ENCODE measurements around the gene AFM.

The AFM gene

DNA sequence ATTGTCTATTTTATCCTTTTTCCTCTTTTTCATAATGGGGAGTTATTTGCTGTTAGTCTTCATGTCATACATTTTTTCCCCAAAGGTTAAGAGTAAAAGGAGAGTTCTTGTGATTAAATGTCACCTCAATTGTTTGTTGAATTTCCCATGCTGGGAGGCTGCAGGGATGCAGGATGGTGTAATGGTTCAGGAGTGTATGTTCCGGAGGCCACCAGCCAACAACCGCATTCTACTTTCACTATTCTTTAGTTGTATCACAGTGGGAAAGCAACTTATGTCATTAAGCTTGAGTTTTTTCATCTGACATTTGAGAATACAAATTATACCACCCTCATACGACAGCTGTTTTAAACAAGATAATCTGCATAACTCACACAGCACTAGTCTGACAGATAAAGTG, 30.1 kb upstream of the AFM start:
- DNase-seq: no peak

DNA sequence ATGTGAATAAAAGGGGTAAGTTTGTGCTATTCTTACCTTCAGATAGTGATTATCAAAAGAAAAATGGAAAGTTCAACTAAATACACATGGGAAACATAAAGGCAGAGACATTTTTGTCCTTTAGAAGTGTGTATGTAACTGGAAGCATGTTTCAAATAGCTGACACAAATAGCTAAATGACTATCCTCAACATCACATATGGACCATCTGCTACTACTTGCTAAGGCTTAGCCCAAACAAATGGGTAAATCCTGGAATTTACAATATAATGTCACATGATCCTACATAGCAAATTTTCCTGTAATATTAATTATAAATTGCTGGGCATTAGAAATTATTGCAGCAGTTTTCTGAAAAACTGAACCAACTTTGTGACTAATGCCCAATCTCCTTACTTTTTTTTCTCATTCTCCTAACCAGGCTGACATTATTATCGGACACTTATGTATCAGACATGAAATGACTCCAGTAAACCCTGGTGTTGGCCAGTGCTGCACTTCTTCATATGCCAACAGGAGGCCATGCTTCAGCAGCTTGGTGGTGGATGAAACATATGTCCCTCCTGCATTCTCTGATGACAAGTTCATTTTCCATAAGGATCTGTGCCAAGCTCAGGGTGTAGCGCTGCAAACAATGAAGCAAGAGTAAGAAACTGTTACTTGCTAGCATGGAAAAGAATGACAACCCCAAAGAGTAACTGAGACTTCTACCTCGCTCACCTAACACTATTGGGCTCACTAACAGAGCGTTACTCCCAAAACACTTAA, 29.4 kb upstream of the AFM start:
- DNase-seq: no peak

- no peak for DNase-seq
Measured at GRCh38 chr4:73452953-73453700, 28.4 kb upstream of the AFM start.

GRCh38 chr4:73453701-73454005, 27.9 kb upstream of the AFM start:
- DNase-seq: no peak

DNA sequence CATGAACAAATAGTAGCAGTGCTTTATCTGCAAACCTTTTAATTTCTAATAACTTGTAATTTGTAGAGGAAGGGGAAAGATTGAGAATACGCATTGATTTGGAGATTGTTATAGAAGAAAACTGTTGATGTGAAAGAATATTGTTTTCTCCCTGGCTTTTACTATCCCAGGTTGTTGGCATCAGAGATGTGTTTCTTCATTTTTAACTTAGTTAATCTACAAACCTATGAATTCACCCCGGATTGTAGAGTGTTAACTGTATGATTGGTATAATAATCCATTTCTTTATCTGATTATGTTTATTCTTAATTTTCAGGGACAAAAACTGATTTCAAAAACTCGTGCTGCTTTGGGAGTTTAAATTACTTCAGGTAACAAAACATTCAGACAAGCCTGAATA, 26.6 kb upstream of the AFM start:
- DNase-seq: no peak

DNA sequence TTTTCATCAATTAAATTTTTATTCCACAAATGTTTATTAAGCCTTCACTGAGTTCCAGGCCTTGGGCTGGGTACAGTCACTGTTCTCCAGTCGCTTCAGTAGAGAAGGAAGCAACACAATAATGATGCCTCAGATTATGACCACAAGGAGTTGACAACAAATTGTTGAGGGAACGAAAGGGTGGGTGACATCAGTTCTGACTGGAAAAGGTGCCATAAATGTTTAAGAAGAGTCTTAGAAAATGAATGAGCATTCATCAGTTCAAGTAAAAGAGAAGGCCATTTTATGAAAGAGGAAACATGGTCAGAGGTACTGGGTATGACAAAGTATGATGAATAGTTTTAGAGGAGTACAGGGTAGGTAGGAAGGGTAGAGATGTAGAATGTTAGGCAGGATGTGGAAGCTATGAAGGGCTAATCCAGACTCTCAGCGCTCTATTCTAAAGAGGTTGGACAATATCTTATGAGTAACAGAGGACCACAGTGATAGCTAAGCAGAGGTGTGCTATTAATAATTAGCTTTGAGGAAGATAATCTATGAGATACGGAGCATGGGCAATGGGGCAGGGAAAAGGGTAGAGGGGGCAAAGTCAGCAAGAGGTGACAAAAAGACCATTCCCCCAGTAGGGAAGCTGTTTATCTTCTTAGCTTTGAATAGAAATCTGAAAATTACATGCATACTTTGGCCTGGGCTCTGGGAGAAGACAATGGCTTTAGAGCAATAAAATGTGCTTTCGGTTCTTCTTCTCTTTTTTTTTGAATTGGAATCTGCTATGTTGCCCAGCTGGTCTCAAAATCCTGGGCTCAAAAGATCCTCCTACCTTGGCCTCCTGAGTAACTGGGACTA, 25.1 kb upstream of the AFM start:
- no peak for DNase-seq

GRCh38 chr4:73458184-73459047, 23.1 kb upstream of the AFM start:
- no peak for DNase-seq

- DNase-seq: no peak
Measured at GRCh38 chr4:73459048-73459421, 22.5 kb upstream of the AFM start.

- DNase-seq: no peak
Measured at GRCh38 chr4:73460913-73461522, 20.5 kb upstream of the AFM start.

- no peak for DNase-seq
Measured at GRCh38 chr4:73468170-73468569, 13.4 kb upstream of the AFM start.

GRCh38 chr4:73470728-73471127, 10.8 kb upstream of the AFM start:
- DNase-seq: no peak

GRCh38 chr4:73477176-73477575, 4.4 kb upstream of the AFM start:
- no peak for DNase-seq

DNA sequence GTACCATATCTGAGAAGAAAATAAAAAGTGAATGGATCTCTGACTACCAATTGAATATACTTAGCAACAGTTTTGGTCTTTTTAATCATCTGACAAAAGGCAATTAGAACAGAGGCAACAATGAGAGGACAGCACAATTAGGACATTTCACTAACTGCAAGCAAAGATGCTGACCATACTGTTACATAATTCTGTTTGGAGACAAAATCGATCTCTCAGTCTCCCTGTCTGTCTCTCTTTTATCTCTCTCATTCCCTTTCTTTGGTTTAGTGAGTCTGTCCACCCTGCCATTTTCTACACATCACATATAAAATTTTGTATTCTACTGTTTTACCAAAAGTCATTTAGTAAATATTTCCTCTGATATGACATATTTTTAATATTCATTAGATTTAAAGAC, 2.2 kb upstream of the AFM start:
- DNase-seq: no peak

DNA sequence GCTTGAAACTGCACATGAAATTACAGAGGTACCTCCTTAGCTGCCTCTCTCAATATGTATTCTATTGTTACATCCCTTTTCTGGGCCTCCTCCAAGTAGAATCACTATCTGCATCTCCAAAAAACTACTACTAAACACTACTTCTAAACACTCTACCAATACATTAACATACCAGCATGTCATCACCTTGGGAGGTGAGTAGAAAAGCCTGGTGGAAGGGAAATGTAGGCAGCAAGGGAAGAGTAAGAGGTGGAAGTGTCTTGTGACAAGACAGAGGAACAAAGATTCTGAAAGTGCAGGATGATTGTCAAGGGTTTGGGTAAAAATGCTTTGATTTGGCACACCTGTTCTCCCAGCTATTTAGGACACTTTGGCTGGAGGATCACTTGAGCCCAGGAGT, 3.5 kb downstream of the AFM start:
- no peak for DNase-seq

DNA sequence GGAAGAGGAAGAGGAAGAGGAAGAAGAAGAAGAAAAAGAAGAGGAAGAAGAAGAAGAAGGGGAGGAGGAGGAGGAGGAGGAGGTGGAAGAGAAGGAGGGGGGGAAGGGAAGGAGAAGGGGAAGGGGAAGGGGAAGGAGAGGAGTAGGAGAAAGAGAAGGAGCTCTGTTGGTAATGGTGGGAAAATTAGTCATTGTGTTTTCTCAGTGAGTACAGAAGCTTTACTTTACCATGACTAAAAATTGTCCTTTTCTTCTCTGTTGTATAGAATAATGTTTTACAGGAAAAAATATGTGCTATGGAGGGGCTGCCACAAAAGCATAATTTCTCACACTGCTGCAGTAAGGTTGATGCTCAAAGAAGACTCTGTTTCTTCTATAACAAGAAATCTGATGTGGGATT, 4.1 kb downstream of the AFM start:
- DNase-seq: no peak

- DNase-seq: no peak
Measured at GRCh38 chr4:73486497-73486896, 5.0 kb downstream of the AFM start.

GRCh38 chr4:73487233-73487632, 5.7 kb downstream of the AFM start:
- DNase-seq: no peak

GRCh38 chr4:73499996-73500765, 18.6 kb downstream of the AFM start:
- DNase-seq: no peak

DNA sequence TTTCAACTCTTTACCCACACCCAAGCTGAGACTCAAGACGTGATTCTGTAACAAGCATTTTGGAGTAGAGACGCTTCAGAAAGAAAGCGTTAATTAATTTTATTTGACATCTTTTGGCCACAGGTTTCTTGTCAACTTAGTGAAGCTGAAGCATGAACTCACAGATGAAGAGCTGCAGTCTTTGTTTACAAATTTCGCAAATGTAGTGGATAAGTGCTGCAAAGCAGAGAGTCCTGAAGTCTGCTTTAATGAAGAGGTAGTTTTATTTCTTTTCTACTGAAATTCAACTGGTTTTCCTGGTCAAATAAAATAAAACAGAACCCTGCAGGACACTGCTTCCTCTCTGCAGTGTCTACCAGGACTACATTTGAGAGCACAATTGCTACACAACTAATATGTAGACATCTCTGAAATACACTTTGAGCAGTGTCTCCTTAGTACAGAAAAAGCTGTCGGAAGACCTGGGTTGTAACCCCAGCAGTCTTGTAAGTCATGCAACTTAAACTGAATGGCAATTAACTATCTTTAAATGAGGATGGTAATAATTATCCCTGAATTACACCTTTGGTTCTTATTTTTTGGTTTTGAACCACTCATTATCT, 20.2 kb downstream of the AFM start:
- no peak for DNase-seq

DNA sequence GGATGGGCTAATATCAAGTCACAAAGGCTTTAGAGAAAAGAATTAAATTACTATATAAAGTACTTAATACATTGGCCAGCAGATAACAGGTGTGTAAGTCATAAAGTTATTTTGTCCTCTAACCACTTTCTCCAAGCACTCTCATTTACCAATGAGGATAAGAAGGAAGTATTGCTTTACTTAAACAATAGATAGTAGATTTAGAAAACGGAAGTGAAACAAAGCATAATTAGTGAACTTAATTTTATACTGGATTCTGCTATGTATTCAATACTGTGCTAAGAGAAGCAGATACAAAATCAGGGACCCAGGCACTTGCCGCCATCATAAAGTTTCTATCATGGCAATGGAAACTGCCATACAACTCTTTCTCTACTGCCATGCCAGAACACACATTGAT, 24.0 kb downstream of the AFM start:
- peak in 1 of 2 donors; percentile 19 for DNase-seq

GRCh38 chr4:73507541-73507940, 26.0 kb downstream of the AFM start:
- peak; percentile 4 to 68 for DNase-seq

Data from inflammatory macrophage (primary cell).